HG02840 (cell line): ENCODE data around the gene MAFG.
A peak's percentile ranks its signal among the peaks of the same experiment; 100 is the strongest.

ENCODE experiments used
- ATAC-seq: cut with Tn5 transposase; IDR thresholded peaks from one replicate; pipeline ENCODE4 v1.9.1; 2021; ENCODE audit warnings: mild to moderate bottlenecking, moderate library complexity, moderate number of reproducible peaks; ENCODE audit not compliant: unreplicated experiment, low FRiP score

The MAFG gene

GRCh38 chr17:81925860-81926450 is 1.6 kb downstream of the MAFG start:
- ATAC-seq, result no peak

GRCh38 chr17:81924557-81925532 is 2.7 kb downstream of the MAFG start:
- ATAC-seq, result no peak

- ATAC-seq, result no peak
Measured at GRCh38 chr17:81923302-81924260, 4.0 kb downstream of the MAFG start.

- no peak for ATAC-seq
Measured at GRCh38 chr17:81922566-81923301, 4.8 kb downstream of the MAFG start.

- no peak for ATAC-seq
Measured at GRCh38 chr17:81921996-81922565, 5.5 kb downstream of the MAFG start.

GRCh38 chr17:81921537-81921862 is 6.0 kb downstream of the MAFG start:
- ATAC-seq, result no peak

GRCh38 chr17:81920612-81921536 is 6.7 kb downstream of the MAFG start:
- ATAC-seq, result no peak

- ATAC-seq, result no peak
Measured at GRCh38 chr17:81918832-81919545, 8.5 kb downstream of the MAFG start.

- ATAC-seq, result peak; percentile 20
Measured at GRCh38 chr17:81918333-81918669, 9.2 kb downstream of the MAFG start.

GRCh38 chr17:81917565-81918332 is 9.8 kb downstream of the MAFG start, which contains the start of gene SIRT7:
Gene SIRT7, minus strand, starts transcription at chr17:81918176. Its CDS starts 45 bp downstream, at chr17:81918131.
- peak; percentile 69 for ATAC-seq

- no peak for ATAC-seq
Measured at GRCh38 chr17:81916234-81917001, 11.1 kb downstream of the MAFG start.

- no peak for ATAC-seq
Measured at GRCh38 chr17:81915331-81915730, 12.2 kb downstream of the MAFG start.

GRCh38 chr17:81914103-81914850 is 13.3 kb downstream of the MAFG start:
- ATAC-seq, result no peak

- ATAC-seq, result no peak
Measured at GRCh38 chr17:81913394-81914102, 14.0 kb downstream of the MAFG start.
